ENCODE data around the gene AUTS2.

- no peak for TF ChIP-seq FOXK2 (IDR thresholded peaks at IDR 0.05)
- TF ChIP-seq FOXM1 (IDR thresholded peaks at IDR 0.05; ENCODE audit: borderline replicate concordance): no peak
- no peak for TF ChIP-seq HDGF (IDR thresholded peaks at IDR 0.05; ENCODE audit: borderline replicate concordance)
- TF ChIP-seq ELF4 (IDR thresholded peaks at IDR 0.05): no peak
Measured at GRCh38 chr7:70512761-70513160, 914.5 kb downstream of the AUTS2 start.
